ENCODE results near the gene BCKDHA.

- TF ChIP-seq CTCF (IDR thresholded peaks at IDR 0.05 in 2 of 3, conservative IDR thresholded peaks at IDR 0.05 in 1 of 3; ENCODE audit: borderline replicate concordance in 1 of 3, insufficient read depth in 1 of 3, low read depth in 2 of 3, low read length in 2 of 3): no peak
- TF ChIP-seq TCF7L2 (IDR thresholded peaks at IDR 0.05; ENCODE audit: borderline replicate concordance, extremely low read depth, insufficient read depth, insufficient read length): no peak
- no peak for TF ChIP-seq POLR2A (IDR thresholded peaks at IDR 0.05; ENCODE audit: borderline replicate concordance, extremely low read depth, insufficient read depth, insufficient read length)
- no peak for TF ChIP-seq EZH2phosphoT487 (IDR thresholded peaks at IDR 0.05; ENCODE audit: borderline replicate concordance)
- no peak for TF ChIP-seq ATF3 (IDR thresholded peaks at IDR 0.05)
- no peak for TF ChIP-seq YY1 (IDR thresholded peaks at IDR 0.05; ENCODE audit: extremely low read depth, insufficient replicate concordance, low read depth, low read length)
- TF ChIP-seq JUND (IDR thresholded peaks at IDR 0.05): no peak
- TF ChIP-seq ZFX (IDR thresholded peaks at IDR 0.05): no peak
- no peak for TF ChIP-seq EZH2 (IDR thresholded peaks at IDR 0.05)
Measured at GRCh38 chr19:41363371-41363752, 34.3 kb upstream of the BCKDHA start.

Data from HCT116 (cell line).